Measurements from ENCODE around the gene GLB1L3.

DNA sequence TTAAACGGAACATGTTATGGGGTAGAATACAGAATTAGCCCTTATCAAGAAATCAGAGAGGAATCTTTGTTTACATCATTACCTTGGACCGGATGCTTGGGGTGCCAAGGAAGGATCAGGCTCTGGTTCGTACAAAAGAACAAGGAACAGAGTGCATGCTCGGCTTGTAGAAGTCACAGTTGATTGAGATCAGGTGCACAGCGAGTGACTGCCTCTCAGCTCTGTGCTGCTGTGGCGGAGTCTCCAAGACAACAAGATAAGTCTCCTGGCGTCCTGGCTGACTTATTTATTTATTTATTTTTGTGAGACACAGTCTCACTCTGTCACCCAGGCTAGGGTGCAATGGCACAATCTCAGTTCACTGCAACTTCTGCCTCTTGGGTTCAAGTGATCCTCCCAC, 87.4 kb downstream of the GLB1L3 start:
- TF ChIP-seq, protein P1, sequence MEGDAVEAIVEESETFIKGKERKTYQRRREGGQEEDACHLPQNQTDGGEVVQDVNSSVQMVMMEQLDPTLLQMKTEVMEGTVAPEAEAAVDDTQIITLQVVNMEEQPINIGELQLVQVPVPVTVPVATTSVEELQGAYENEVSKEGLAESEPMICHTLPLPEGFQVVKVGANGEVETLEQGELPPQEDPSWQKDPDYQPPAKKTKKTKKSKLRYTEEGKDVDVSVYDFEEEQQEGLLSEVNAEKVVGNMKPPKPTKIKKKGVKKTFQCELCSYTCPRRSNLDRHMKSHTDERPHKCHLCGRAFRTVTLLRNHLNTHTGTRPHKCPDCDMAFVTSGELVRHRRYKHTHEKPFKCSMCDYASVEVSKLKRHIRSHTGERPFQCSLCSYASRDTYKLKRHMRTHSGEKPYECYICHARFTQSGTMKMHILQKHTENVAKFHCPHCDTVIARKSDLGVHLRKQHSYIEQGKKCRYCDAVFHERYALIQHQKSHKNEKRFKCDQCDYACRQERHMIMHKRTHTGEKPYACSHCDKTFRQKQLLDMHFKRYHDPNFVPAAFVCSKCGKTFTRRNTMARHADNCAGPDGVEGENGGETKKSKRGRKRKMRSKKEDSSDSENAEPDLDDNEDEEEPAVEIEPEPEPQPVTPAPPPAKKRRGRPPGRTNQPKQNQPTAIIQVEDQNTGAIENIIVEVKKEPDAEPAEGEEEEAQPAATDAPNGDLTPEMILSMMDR (IDR thresholded peaks at IDR 0.05) = no peak
- no peak for TF ChIP-seq POLR2A (IDR thresholded peaks at IDR 0.05)

All from right lobe of liver (tissue), 4 donors.